Measurements from ENCODE around the gene DISC1.

DNA sequence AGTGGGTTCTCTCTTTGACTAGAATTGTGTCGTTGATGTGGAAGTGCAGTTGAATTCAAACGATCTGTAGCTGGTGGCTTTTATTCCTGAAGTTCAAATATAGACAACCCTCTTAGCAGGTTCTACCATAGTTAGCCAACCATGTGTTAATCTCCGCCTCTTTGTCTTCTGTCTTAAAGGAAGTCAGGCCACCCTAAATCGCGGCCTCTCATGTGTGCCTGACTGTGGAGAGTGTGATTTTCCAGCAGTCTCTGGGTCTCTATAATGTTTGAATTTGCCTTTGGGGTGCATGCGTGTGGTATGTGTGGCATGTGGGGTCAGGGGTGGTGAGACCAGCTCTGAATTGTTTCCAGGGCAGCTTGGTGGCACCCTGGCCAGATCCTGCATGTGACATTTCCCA lies 244.9 kb downstream of the DISC1 start:
- TF ChIP-seq, protein P1, sequence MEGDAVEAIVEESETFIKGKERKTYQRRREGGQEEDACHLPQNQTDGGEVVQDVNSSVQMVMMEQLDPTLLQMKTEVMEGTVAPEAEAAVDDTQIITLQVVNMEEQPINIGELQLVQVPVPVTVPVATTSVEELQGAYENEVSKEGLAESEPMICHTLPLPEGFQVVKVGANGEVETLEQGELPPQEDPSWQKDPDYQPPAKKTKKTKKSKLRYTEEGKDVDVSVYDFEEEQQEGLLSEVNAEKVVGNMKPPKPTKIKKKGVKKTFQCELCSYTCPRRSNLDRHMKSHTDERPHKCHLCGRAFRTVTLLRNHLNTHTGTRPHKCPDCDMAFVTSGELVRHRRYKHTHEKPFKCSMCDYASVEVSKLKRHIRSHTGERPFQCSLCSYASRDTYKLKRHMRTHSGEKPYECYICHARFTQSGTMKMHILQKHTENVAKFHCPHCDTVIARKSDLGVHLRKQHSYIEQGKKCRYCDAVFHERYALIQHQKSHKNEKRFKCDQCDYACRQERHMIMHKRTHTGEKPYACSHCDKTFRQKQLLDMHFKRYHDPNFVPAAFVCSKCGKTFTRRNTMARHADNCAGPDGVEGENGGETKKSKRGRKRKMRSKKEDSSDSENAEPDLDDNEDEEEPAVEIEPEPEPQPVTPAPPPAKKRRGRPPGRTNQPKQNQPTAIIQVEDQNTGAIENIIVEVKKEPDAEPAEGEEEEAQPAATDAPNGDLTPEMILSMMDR (IDR thresholded peaks at IDR 0.05; ENCODE audit: poor library complexity, severe bottlenecking) = no peak
- TF ChIP-seq TAF1 (IDR thresholded peaks at IDR 0.05; ENCODE audit: low read depth) = no peak

Measured in neural cell (in vitro differentiated cells).